Measurements from ENCODE around the gene VPS37D. TPM values are rescaled to one million over a fixed set of nuclear protein-coding genes. Genes with fewer than 3 reads are reported as not detected.

The VPS37D gene
- total RNA-seq, 1 donor = 5.8 TPM

GRCh38 chr7:73633323-73633722 lies 34.3 kb upstream of the VPS37D start:
- no peak for DNase-seq (ENCODE audit: insufficient read length, low spot score, missing footprints)
- H3K4me1 ChIP-seq (ENCODE audit: insufficient read depth, low read length) = peaks cover 11% of the 10 kb centered on the region
- no peak for TF ChIP-seq CTCF (IDR thresholded peaks at IDR 0.05; ENCODE audit: extremely low read depth, low read depth, low read length)
- H3K4me2 ChIP-seq (ENCODE audit: insufficient read depth, low read length) = no peak overlapping the region
- no peak overlapping the region for H3K27ac ChIP-seq (ENCODE audit: low read depth, low read length)
- no peaks in the 10 kb centered on the region for H3K36me3 ChIP-seq (ENCODE audit: insufficient read depth, low read length)
- H2AFZ ChIP-seq (ENCODE audit: low read length) = no peak overlapping the region
- no peaks in the 10 kb centered on the region for H4K20me1 ChIP-seq (ENCODE audit: insufficient read depth, low read length)
- peaks cover 14% of the 10 kb centered on the region for H3K27me3 ChIP-seq (ENCODE audit: insufficient read depth, low read length)
- H3K9me3 ChIP-seq (ENCODE audit: low read depth, low read length) = no peaks in the 10 kb centered on the region
- no peak overlapping the region for H3K4me3 ChIP-seq (ENCODE audit: insufficient read depth, low read length)
- no peaks in the 10 kb centered on the region for H3K79me2 ChIP-seq (ENCODE audit: insufficient read depth, low read length)

GRCh38 chr7:73633844-73634243 lies 33.8 kb upstream of the VPS37D start:
- no peak overlapping the region for H3K27ac ChIP-seq (ENCODE audit: low read depth, low read length)
- peaks cover 11% of the 10 kb centered on the region for H3K4me1 ChIP-seq (ENCODE audit: insufficient read depth, low read length)
- H2AFZ ChIP-seq (ENCODE audit: low read length) = no peak overlapping the region
- H3K4me2 ChIP-seq (ENCODE audit: insufficient read depth, low read length) = no peak overlapping the region
- H4K20me1 ChIP-seq (ENCODE audit: insufficient read depth, low read length) = no peaks in the 10 kb centered on the region
- no peak for DNase-seq (ENCODE audit: insufficient read length, low spot score, missing footprints)
- no peaks in the 10 kb centered on the region for H3K79me2 ChIP-seq (ENCODE audit: insufficient read depth, low read length)
- TF ChIP-seq CTCF (IDR thresholded peaks at IDR 0.05; ENCODE audit: extremely low read depth, low read depth, low read length) = no peak
- H3K4me3 ChIP-seq (ENCODE audit: insufficient read depth, low read length) = no peak overlapping the region
- no peaks in the 10 kb centered on the region for H3K36me3 ChIP-seq (ENCODE audit: insufficient read depth, low read length)
- peaks cover 9% of the 10 kb centered on the region for H3K27me3 ChIP-seq (ENCODE audit: insufficient read depth, low read length)
- H3K9me3 ChIP-seq (ENCODE audit: low read depth, low read length) = no peaks in the 10 kb centered on the region

GRCh38 chr7:73635428-73636200 lies 32.0 kb upstream of the VPS37D start:
- Histone ChIP-seq H3K4me3 (ENCODE audit: insufficient read depth, low read length) (no peak overlapping the region), H3K9me3 (ENCODE audit: low read depth, low read length) (no peaks in the 10 kb centered on the region), H3K27ac (ENCODE audit: low read depth, low read length) (no peak overlapping the region), H3K79me2 (ENCODE audit: insufficient read depth, low read length) (no peaks in the 10 kb centered on the region), H3K4me2 (ENCODE audit: insufficient read depth, low read length) (no peak overlapping the region), H2AFZ (ENCODE audit: low read length) (no peak overlapping the region), H4K20me1 (ENCODE audit: insufficient read depth, low read length) (no peaks in the 10 kb centered on the region), H3K4me1 (ENCODE audit: insufficient read depth, low read length) (peaks cover 11% of the 10 kb centered on the region), H3K27me3 (ENCODE audit: insufficient read depth, low read length) (peaks cover 9% of the 10 kb centered on the region), H3K36me3 (ENCODE audit: insufficient read depth, low read length) (no peaks in the 10 kb centered on the region)
- no peak for TF ChIP-seq CTCF (IDR thresholded peaks at IDR 0.05; ENCODE audit: extremely low read depth, low read depth, low read length)
- no peak for DNase-seq (ENCODE audit: insufficient read length, low spot score, missing footprints)

GRCh38 chr7:73638911-73639310 lies 28.7 kb upstream of the VPS37D start:
- no peak overlapping the region for H3K27ac ChIP-seq (ENCODE audit: low read depth, low read length)
- no peak overlapping the region for H3K4me2 ChIP-seq (ENCODE audit: insufficient read depth, low read length)
- no peak for DNase-seq (ENCODE audit: insufficient read length, low spot score, missing footprints)
- H3K36me3 ChIP-seq (ENCODE audit: insufficient read depth, low read length) = no peaks in the 10 kb centered on the region
- H3K4me3 ChIP-seq (ENCODE audit: insufficient read depth, low read length) = no peak overlapping the region
- H3K79me2 ChIP-seq (ENCODE audit: insufficient read depth, low read length) = no peaks in the 10 kb centered on the region
- H4K20me1 ChIP-seq (ENCODE audit: insufficient read depth, low read length) = no peaks in the 10 kb centered on the region
- no peak for TF ChIP-seq CTCF (IDR thresholded peaks at IDR 0.05; ENCODE audit: extremely low read depth, low read depth, low read length)
- H3K27me3 ChIP-seq (ENCODE audit: insufficient read depth, low read length) = peaks cover 4% of the 10 kb centered on the region
- peaks cover 4% of the 10 kb centered on the region for H3K9me3 ChIP-seq (ENCODE audit: low read depth, low read length)
- peaks cover 11% of the 10 kb centered on the region for H3K4me1 ChIP-seq (ENCODE audit: insufficient read depth, low read length)
- H2AFZ ChIP-seq (ENCODE audit: low read length) = no peak overlapping the region

Data from osteoblast (primary cell).